Uterus (tissue), 4 donors: ENCODE measurements around the gene ZNF521. TPM values are rescaled to one million over a fixed set of nuclear protein-coding genes. Genes with fewer than 3 reads are reported as not detected.

Source experiments
- DNase-seq, 2 donors: peaks; one replicate each; pipeline ENCODE4 v3.0.0-alpha.2; 2019 to 2020
- H3K27ac ChIP-seq, 2 donors: fragments of 200-600 bp; sonication (generic); 1 replicate in 1 of 2; 2 replicates in 1 of 2; pipeline ENCODE4 v1.5.1; 2016 to 2018
- H3K27me3 ChIP-seq, 2 donors: fragments of 200-600 bp; sonication (generic); one replicate each; pipeline ENCODE4 v1.5.1; 2018 to 2019; ENCODE audit warnings: control low read depth in 1 of 2
- H3K36me3 ChIP-seq, 2 donors: fragments of 200-600 bp; sonication (generic); one replicate each; pipeline ENCODE4 v1.5.1; 2019; ENCODE audit warnings: control low read depth in 1 of 2
- H3K4me1 ChIP-seq, 2 donors: fragments of 200-600 bp; sonication (generic); one replicate each; pipeline ENCODE4 v1.5.1; 2018 to 2019; ENCODE audit warnings: control low read depth in 1 of 2
- H3K4me3 ChIP-seq, 2 donors: fragments of 200-600 bp; sonication (generic); 1 replicate in 1 of 2; 2 replicates in 1 of 2; pipeline ENCODE4 v1.5.1; 2018 to 2019; ENCODE audit warnings: mild to moderate bottlenecking in 1 of 2
- H3K9me3 ChIP-seq, 2 donors: fragments of 200-600 bp; sonication (generic); one replicate each; pipeline ENCODE4 v1.5.1; 2019; ENCODE audit warnings: control low read depth in 1 of 2
- CTCF ChIP-seq, 4 experiments: fragments of 200-600 bp in 2 of 4; fragments of 450-650 bp in 2 of 4; sonication (generic) in 2 of 4; IDR thresholded peaks; one replicate each; pipeline ENCODE4 v1.5.1; 2016 to 2019; ENCODE audit warnings: antibody characterized with exemption in 4 of 4, mild to moderate bottlenecking in 2 of 4, moderate library complexity in 1 of 4
- POLR2A ChIP-seq, 2 donors: fragments of 450-650 bp; IDR thresholded peaks; one replicate each; pipeline ENCODE4 v1.6.1; 2016; ENCODE audit warnings: antibody characterized with exemption in 2 of 2, mild to moderate bottlenecking in 1 of 2, moderate library complexity in 1 of 2
- intact Hi-C: fragments of 100-400 bp; cut with DNase I; formaldehyde crosslinking; loops from one replicate; pipeline ENCODE4 v1.15.1; 2023; ENCODE audit warnings: low total_unique reads
- total RNA-seq, 4 donors: library from RNA; depleted of rRNA in 3 of 4; stranded (reverse); fragments of >200 nt in 3 of 4; gene quantifications; one replicate each; pipeline versions ENCODE4 v1.1.0 to v1.2.4, GENCODE V29; 2014 to 2023
- donor health status: DM: yes; HTN: yes; CAD: no.

Gene ZNF521
- total RNA-seq, 4 donors from 2014 or later, result 47.4 to 116 (median 72.8) TPM

- H3K9me3 ChIP-seq, result no peaks in the 10 kb centered on the region
- H3K27me3 ChIP-seq, result no peaks in the 10 kb centered on the region
- TF ChIP-seq POLR2A (IDR thresholded peaks at IDR 0.05), result no peak
- TF ChIP-seq CTCF (IDR thresholded peaks at IDR 0.05), result no peak
- intact Hi-C loops, result no loop called here
- H3K4me3 ChIP-seq, result no peak overlapping the region
- H3K36me3 ChIP-seq, result no peaks in the 10 kb centered on the region
- H3K27ac ChIP-seq, result no peak overlapping the region
- DNase-seq, result no peak
- H3K4me1 ChIP-seq, result no peaks in the 10 kb centered on the region
These were observed 35.5 kb downstream of the ZNF521 start for GRCh38 chr18:25316381-25317018.

- Histone ChIP-seq H3K27ac (peak overlapping the region in 1 of 2 donors; percentile 27), H3K27me3 (no peaks in the 10 kb centered on the region), H3K4me1 (no peaks in the 10 kb centered on the region), H3K4me3 (no peak overlapping the region), H3K9me3 (no peaks in the 10 kb centered on the region), H3K36me3 (no peaks in the 10 kb centered on the region)
- DNase-seq, result no peak
- no peak for TF ChIP-seq CTCF (IDR thresholded peaks at IDR 0.05)
- intact Hi-C loops, result no loop called here
These were observed 37.2 kb downstream of the ZNF521 start for GRCh38 chr18:25314838-25315190.

GRCh38 chr18:25314151-25314837 is 37.7 kb downstream of the ZNF521 start:
- Histone ChIP-seq H3K4me3 (no peak overlapping the region), H3K36me3 (no peaks in the 10 kb centered on the region), H3K27ac (peak overlapping the region in 1 of 2 donors; percentile 27), H3K27me3 (no peaks in the 10 kb centered on the region), H3K9me3 (no peaks in the 10 kb centered on the region), H3K4me1 (no peaks in the 10 kb centered on the region)
- intact Hi-C loops, result no loop called here
- TF ChIP-seq POLR2A (IDR thresholded peaks at IDR 0.05) (no peak), CTCF (IDR thresholded peaks at IDR 0.05) (no peak)
- no peak for DNase-seq

- Histone ChIP-seq H3K4me3 (no peak overlapping the region), H3K4me1 (no peaks in the 10 kb centered on the region), H3K36me3 (no peaks in the 10 kb centered on the region), H3K27me3 (no peaks in the 10 kb centered on the region), H3K27ac (no peak overlapping the region), H3K9me3 (no peaks in the 10 kb centered on the region)
- no peak for DNase-seq
- TF ChIP-seq CTCF (IDR thresholded peaks at IDR 0.05) (no peak), POLR2A (IDR thresholded peaks at IDR 0.05) (no peak)
- intact Hi-C loops, result no loop called here
These were observed 38.7 kb downstream of the ZNF521 start for GRCh38 chr18:25313268-25313667.

GRCh38 chr18:25310045-25310444 is 41.9 kb downstream of the ZNF521 start:
- no peak overlapping the region for H3K4me3 ChIP-seq
- no peak for DNase-seq
- no peaks in the 10 kb centered on the region for H3K36me3 ChIP-seq
- intact Hi-C loops, result no loop called here
- H3K9me3 ChIP-seq, result no peaks in the 10 kb centered on the region
- no peaks in the 10 kb centered on the region for H3K27me3 ChIP-seq
- H3K4me1 ChIP-seq, result no peaks in the 10 kb centered on the region
- H3K27ac ChIP-seq, result no peak overlapping the region
- TF ChIP-seq POLR2A (IDR thresholded peaks at IDR 0.05) (no peak), CTCF (IDR thresholded peaks at IDR 0.05) (no peak)
